Endodermal cell (in vitro differentiated cells): ENCODE measurements around the gene NT5DC1. TPM values are rescaled to one million over a fixed set of nuclear protein-coding genes. Genes with fewer than 3 reads are reported as not detected.
A peak's percentile ranks its signal among the peaks of the same experiment; 100 is the strongest.

Experiments used
- DNase-seq: peaks from one replicate; pipeline ENCODE4 v3.0.0-alpha.2; 2017
- H3K27ac ChIP-seq: 2 replicates; pipeline ENCODE4 v1.5.1; 2013; ENCODE audit warnings: mild to moderate bottlenecking, low read depth, low read length, moderate library complexity
- H3K27me3 ChIP-seq: 2 replicates; pipeline ENCODE4 v1.6.1; 2013; ENCODE audit warnings: mild to moderate bottlenecking, low read length, moderate library complexity; ENCODE audit not compliant: insufficient read depth, control insufficient read depth, poor library complexity, severe bottlenecking
- H3K36me3 ChIP-seq: 2 replicates; pipeline ENCODE4 v1.7.0; 2013; ENCODE audit warnings: mild to moderate bottlenecking, low read length, moderate library complexity; ENCODE audit not compliant: control insufficient read depth, insufficient read depth
- H3K4me1 ChIP-seq: one replicate; pipeline ENCODE4 v1.7.0; 2013; ENCODE audit warnings: low read length; ENCODE audit not compliant: control insufficient read depth, insufficient read depth
- H3K4me3 ChIP-seq: 2 replicates; pipeline ENCODE4 v1.5.1; 2013; ENCODE audit warnings: mild to moderate bottlenecking, low read length, moderate library complexity
- H3K9ac ChIP-seq: 2 replicates; pipeline ENCODE4 v1.6.1; 2013; ENCODE audit warnings: mild to moderate bottlenecking, low read length, moderate library complexity; ENCODE audit not compliant: poor library complexity, severe bottlenecking; ENCODE audit errors: extremely low read depth
- H3K9me3 ChIP-seq: 2 replicates; pipeline ENCODE4 v1.6.1; 2013; ENCODE audit warnings: mild to moderate bottlenecking, low read length, moderate library complexity; ENCODE audit not compliant: control insufficient read depth
- H3K27ac Mint-ChIP-seq: 2 replicates; pipeline ENCODE4 v1.8.0; 2020; ENCODE audit warnings: mixed read lengths
- H3K27me3 Mint-ChIP-seq: 2 replicates; pipeline ENCODE4 v1.8.0; 2021; ENCODE audit warnings: mild to moderate bottlenecking, mixed read lengths; ENCODE audit not compliant: insufficient read depth
- H3K36me3 Mint-ChIP-seq: 2 replicates; pipeline ENCODE4 v1.8.0; 2020; ENCODE audit warnings: low read depth, mixed read lengths
- H3K4me1 Mint-ChIP-seq: 2 replicates; pipeline ENCODE4 v1.8.0; 2020; ENCODE audit warnings: mixed read lengths
- H3K4me3 Mint-ChIP-seq: 2 replicates; pipeline ENCODE4 v1.8.0; 2020; ENCODE audit warnings: mild to moderate bottlenecking, moderate library complexity, mixed read lengths
- H3K9me3 Mint-ChIP-seq: 2 replicates; pipeline ENCODE4 v1.8.0; 2020; ENCODE audit warnings: mild to moderate bottlenecking, mixed read lengths
- CTCF ChIP-seq: fragments of 200-600 bp; sonication (generic); conservative IDR thresholded peaks from 2 replicates; pipeline ENCODE4 v1.5.0; 2021; ENCODE audit warnings: antibody characterized with exemption, mild to moderate bottlenecking
- WGBS, 2 experiments: methylation state at CpG; one replicate each; pipeline versions ENCODE4 v1.1.5 to v1.1.7; 2013; ENCODE audit warnings: missing lambda C conversion rate in 2 of 2, mixed read lengths in 1 of 2; ENCODE audit not compliant: insufficient coverage in 1 of 2, insufficient read length in 1 of 2; 5-methylcytosine and 5-hydroxymethylcytosine counted together
- total RNA-seq, 2 donors: library from RNA; stranded (reverse); fragmentation: NEBNext Ultra II Directional in 1 of 2; extraction: Animal tissue kit (Norgen Biotek cat#: 25700) in 1 of 2; gene quantifications; 2 replicates in 1 of 2; 3 replicates in 1 of 2; pipeline ENCODE4 v1.2.1, GENCODE V29; 2021

NT5DC1 gene
- total RNA-seq, 2 donors from 2014 or later, result 83.0 to 136 TPM

- Mint-ChIP-seq H3K27ac (no peak overlapping the region), H3K9me3 (no peaks in the 10 kb centered on the region), H3K27me3 (no peaks in the 10 kb centered on the region), H3K4me1 (peaks cover 23% of the 10 kb centered on the region), H3K36me3 (no peaks in the 10 kb centered on the region), H3K4me3 (no peak overlapping the region)
- H3K27ac ChIP-seq, result no peak overlapping the region
- no peak for TF ChIP-seq CTCF
- WGBS, 2 experiments, result 67% methylated on average over 2 of the region's 2 CpGs; no CpG with 5 or more reads in 1 of the 2 experiments
- peak overlapping the region; percentile 28 for H3K4me3 ChIP-seq
- no peaks in the 10 kb centered on the region for H3K9me3 ChIP-seq
- no peaks in the 10 kb centered on the region for H3K27me3 ChIP-seq
- H3K9ac ChIP-seq, result no peak overlapping the region
- no peaks in the 10 kb centered on the region for H3K36me3 ChIP-seq
- DNase-seq, result no peak
- H3K4me1 ChIP-seq, result peaks cover 19% of the 10 kb centered on the region
These were observed 26.8 kb upstream of the NT5DC1 start for GRCh38 chr6:116073765-116074440.

DNA sequence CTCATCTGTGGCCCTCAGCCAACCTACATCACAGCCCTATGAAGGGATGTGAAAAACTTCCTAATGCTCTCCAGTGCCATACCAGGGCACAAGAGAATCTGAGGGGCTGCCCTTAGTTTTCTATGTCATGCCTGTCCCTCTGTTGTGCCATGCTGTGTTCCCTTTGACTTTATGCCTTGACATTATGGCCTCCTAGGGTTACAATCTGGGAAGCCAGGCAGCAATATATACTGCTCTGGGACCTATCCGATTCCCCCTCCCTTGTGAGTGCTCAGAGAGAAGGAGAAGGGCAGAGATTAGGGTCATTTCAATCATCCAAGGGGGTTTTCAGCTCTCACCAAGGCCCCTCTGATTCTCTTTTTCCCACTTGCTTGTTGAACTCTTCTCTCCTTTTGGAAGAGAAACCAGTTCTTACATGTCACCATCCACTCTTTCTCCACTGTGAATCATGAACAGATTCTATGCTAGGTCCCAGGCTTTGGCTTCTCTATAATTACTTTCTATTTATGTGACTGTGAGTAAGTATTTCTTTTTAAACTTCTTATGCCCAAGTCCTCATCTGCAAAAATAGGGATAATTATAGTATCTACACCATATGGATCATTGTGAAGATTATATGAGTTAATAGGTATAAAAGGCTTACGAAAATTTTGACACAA lies 25.8 kb upstream of the NT5DC1 start:
- no peak overlapping the region for H3K9ac ChIP-seq
- no peak for TF ChIP-seq CTCF
- H3K4me1 ChIP-seq, result peaks cover 13% of the 10 kb centered on the region
- 90% methylated on average over 2 of the region's 2 CpGs; no CpG with 5 or more reads in 1 of the 2 experiments for WGBS, 2 experiments
- no peak overlapping the region for H3K27ac Mint-ChIP-seq
- no peaks in the 10 kb centered on the region for H3K36me3 ChIP-seq
- H3K9me3 Mint-ChIP-seq, result no peaks in the 10 kb centered on the region
- no peaks in the 10 kb centered on the region for H3K36me3 Mint-ChIP-seq
- peaks cover 18% of the 10 kb centered on the region for H3K4me1 Mint-ChIP-seq
- no peak overlapping the region for H3K4me3 Mint-ChIP-seq
- H3K27ac ChIP-seq, result no peak overlapping the region
- no peaks in the 10 kb centered on the region for H3K9me3 ChIP-seq
- H3K27me3 ChIP-seq, result no peaks in the 10 kb centered on the region
- no peaks in the 10 kb centered on the region for H3K27me3 Mint-ChIP-seq
- no peak overlapping the region for H3K4me3 ChIP-seq
- no peak for DNase-seq

DNA sequence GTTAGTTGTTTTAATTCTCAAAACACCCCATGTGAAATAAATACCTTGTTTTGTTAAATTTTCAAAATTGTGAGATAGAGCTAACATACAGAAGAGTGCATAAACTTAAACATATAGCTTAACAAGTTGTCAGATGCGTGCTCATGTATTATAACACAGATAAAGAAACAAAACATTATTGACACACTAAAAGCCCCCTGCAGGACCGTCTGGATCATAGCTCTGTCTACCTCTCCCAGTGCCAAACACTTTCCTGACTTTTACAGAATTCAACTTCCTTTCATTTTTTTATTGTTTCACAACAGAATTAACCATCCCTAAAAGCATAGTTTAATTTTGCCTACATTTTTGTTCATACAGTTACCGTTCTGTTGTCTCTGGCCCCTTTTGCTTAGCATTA lies 22.1 kb upstream of the NT5DC1 start:
- peak; percentile 65 for TF ChIP-seq CTCF
- Histone ChIP-seq H3K4me1 (peaks cover 10% of the 10 kb centered on the region), H3K27me3 (no peaks in the 10 kb centered on the region), H3K9ac (no peak overlapping the region), H3K4me3 (no peak overlapping the region), H3K27ac (no peak overlapping the region), H3K36me3 (no peaks in the 10 kb centered on the region), H3K9me3 (no peaks in the 10 kb centered on the region)
- DNase-seq, result no peak
- H3K27me3 Mint-ChIP-seq, result no peaks in the 10 kb centered on the region
- no peak overlapping the region for H3K4me3 Mint-ChIP-seq
- H3K36me3 Mint-ChIP-seq, result no peaks in the 10 kb centered on the region
- peaks cover 8% of the 10 kb centered on the region for H3K4me1 Mint-ChIP-seq
- H3K9me3 Mint-ChIP-seq, result no peaks in the 10 kb centered on the region
- H3K27ac Mint-ChIP-seq, result no peak overlapping the region
- WGBS, 2 experiments, result 85 to 87% methylated on average over 2 to 3 of the region's 3 CpGs
